GM23338 (cell line): ENCODE data around the gene MYO16. TPM values are rescaled to one million over a fixed set of nuclear protein-coding genes. Genes with fewer than 3 reads are reported as not detected.

ENCODE experiments used
- ATAC-seq: fragments of 200-7000 bp; cut with Tn5 transposase; 3 replicates; pipeline ENCODE4 v1.9.1; 2020
- DNase-seq: peaks from one replicate; pipeline ENCODE4 v3.0.0-alpha.2; 2015; ENCODE audit warnings: low spot score
- H2AFZ ChIP-seq: fragments of 200-600 bp; sonication (generic); 2 replicates; pipeline ENCODE4 v1.8.0; 2016; ENCODE audit warnings: antibody characterized with exemption, mild to moderate bottlenecking, moderate library complexity
- H3F3A ChIP-seq: fragments of 200-600 bp; sonication (generic); replicated peaks from 2 replicates; pipeline ENCODE4 v1.8.0; 2017; ENCODE audit warnings: antibody characterized with exemption, mixed run types, low read depth
- H3K27ac ChIP-seq: fragments of 200-600 bp; sonication (generic); 2 replicates; pipeline ENCODE4 v1.6.1; 2016; ENCODE audit warnings: low read depth
- H3K27me3 ChIP-seq: fragments of 200-600 bp; sonication (generic); 2 replicates; pipeline ENCODE4 v1.8.0; 2016; ENCODE audit warnings: mild to moderate bottlenecking, mixed run types, moderate library complexity; ENCODE audit not compliant: insufficient read depth
- H3K36me3 ChIP-seq: fragments of 200-600 bp; sonication (generic); 2 replicates; pipeline ENCODE4 v1.8.0; 2016; ENCODE audit warnings: mild to moderate bottlenecking; ENCODE audit not compliant: insufficient read depth
- H3K4me1 ChIP-seq: fragments of 200-600 bp; sonication (generic); 2 replicates; pipeline ENCODE4 v1.8.0; 2016; ENCODE audit warnings: mild to moderate bottlenecking, moderate library complexity; ENCODE audit not compliant: insufficient read depth
- H3K4me2 ChIP-seq: fragments of 200-600 bp; sonication (generic); 2 replicates; pipeline ENCODE4 v1.7.1; 2017; ENCODE audit warnings: mixed run types
- H3K4me3 ChIP-seq: fragments of 200-600 bp; sonication (generic); 2 replicates; pipeline ENCODE4 v1.6.1; 2016; ENCODE audit warnings: mixed run types
- H3K79me2 ChIP-seq: fragments of 200-600 bp; sonication (generic); replicated peaks from 2 replicates; pipeline ENCODE4 v1.8.0; 2017; ENCODE audit warnings: mild to moderate bottlenecking; ENCODE audit not compliant: insufficient read depth
- H3K9me2 ChIP-seq: fragments of 200-600 bp; sonication (generic); 2 replicates; pipeline ENCODE4 v1.8.0; 2017; ENCODE audit not compliant: insufficient read depth
- H4K20me1 ChIP-seq: fragments of 200-600 bp; sonication (generic); replicated peaks from 2 replicates; pipeline ENCODE4 v1.8.0; 2017; ENCODE audit warnings: mild to moderate bottlenecking; ENCODE audit not compliant: insufficient read depth
- H3K27ac Mint-ChIP-seq: 2 replicates; pipeline ENCODE4 v1.8.0; 2020; ENCODE audit warnings: inconsistent platforms, mild to moderate bottlenecking, moderate library complexity, mixed read lengths
- H3K27me3 Mint-ChIP-seq: 3 replicates; pipeline ENCODE4 v1.8.0; 2022; ENCODE audit warnings: low read depth, mild to moderate bottlenecking, moderate library complexity, mixed read lengths, inconsistent platforms; ENCODE audit not compliant: insufficient read depth, poor library complexity
- H3K36me3 Mint-ChIP-seq: 3 replicates; pipeline ENCODE4 v1.8.0; 2021; ENCODE audit warnings: low read depth, mild to moderate bottlenecking, inconsistent platforms, moderate library complexity, mixed read lengths
- H3K4me1 Mint-ChIP-seq: 3 replicates; pipeline ENCODE4 v1.8.0; 2020; ENCODE audit warnings: mild to moderate bottlenecking, inconsistent platforms, mixed read lengths
- H3K4me3 Mint-ChIP-seq: 3 replicates; pipeline ENCODE4 v1.8.0; 2021; ENCODE audit warnings: moderate library complexity, mild to moderate bottlenecking, inconsistent platforms, mixed read lengths
- H3K9me3 Mint-ChIP-seq: 3 replicates; pipeline ENCODE4 v1.8.0; 2020; ENCODE audit warnings: moderate library complexity, mild to moderate bottlenecking, inconsistent platforms, mixed read lengths
- CREB1 ChIP-seq: fragments of 250-450 bp; sonication (Bioruptor Pico); IDR thresholded peaks from 2 replicates; pipeline ENCODE4 v1.5.0; 2020; ENCODE audit warnings: low read depth, mild to moderate bottlenecking, moderate library complexity
- CTCF ChIP-seq, 2 experiments: fragments of 200-600 bp in 1 of 2; sonication (generic) in 1 of 2; conservative IDR thresholded peaks; 2 replicates each; pipeline versions ENCODE4 v1.5.1 to v1.6.1; 2016 to 2017; ENCODE audit warnings: antibody characterized with exemption in 2 of 2, low read depth in 2 of 2, mild to moderate bottlenecking in 2 of 2, moderate library complexity in 1 of 2
- EZH2phosphoT487 ChIP-seq: fragments of 200-600 bp; sonication (generic); IDR thresholded peaks from one replicate; pipeline ENCODE4 v1.8.1; 2018; ENCODE audit warnings: antibody characterized with exemption; ENCODE audit not compliant: unreplicated experiment
- POLR2AphosphoS5 ChIP-seq: IDR thresholded peaks from 2 replicates; pipeline ENCODE4 v1.6.1; 2016; ENCODE audit warnings: antibody characterized with exemption, low read depth
- REST ChIP-seq: IDR thresholded peaks from one replicate; pipeline ENCODE4 v1.6.1; 2018; ENCODE audit warnings: antibody characterized with exemption; ENCODE audit not compliant: unreplicated experiment
- STAT1 ChIP-seq: IDR thresholded peaks from one replicate; pipeline ENCODE4 v1.6.1; 2016; ENCODE audit warnings: antibody characterized with exemption; ENCODE audit not compliant: unreplicated experiment
- ZNF114 ChIP-seq: fragments of 250-450 bp; sonication (Bioruptor Pico); IDR thresholded peaks from 2 replicates; pipeline ENCODE4 v1.5.0; 2020; ENCODE audit warnings: mild to moderate bottlenecking, moderate library complexity
- ZNF331 ChIP-seq: fragments of 250-450 bp; sonication (Bioruptor Pico); IDR thresholded peaks from 2 replicates; pipeline ENCODE4 v1.5.0; 2020; ENCODE audit warnings: low read depth, mild to moderate bottlenecking, moderate library complexity
- polyA plus RNA-seq: library from polyadenylated mRNA; unstranded; fragments of >200 nt; fragmentation: Nextera tagmentation; extraction: Ambion mirVana; gene quantifications from 2 replicates; pipeline ENCODE4 v1.2.1, GENCODE V29; 2016
- total RNA-seq: library from RNA; depleted of rRNA; stranded (reverse); fragments of >200 nt; shearing (Covaris generic); gene quantifications from 2 replicates; pipeline ENCODE4 v1.2.3, GENCODE V29; 2014

Gene MYO16
- total and polyA plus RNA-seq, 2 experiments from 2014 or later, result 0.10 to 0.13 TPM

GRCh38 chr13:109043636-109044035 lies 414.2 kb downstream of the MYO16 start (continued):
- TF ChIP-seq REST (no peak), CTCF (conservative IDR thresholded peaks at IDR 0.05; ENCODE audit: low read depth in 2 of 2) (no peak), STAT1 (no peak)

GRCh38 chr13:109055850-109056249 lies 426.4 kb downstream of the MYO16 start:
- Mint-ChIP-seq H3K36me3 (no peaks in the 10 kb centered on the region), H3K4me1 (peaks cover 3% of the 10 kb centered on the region), H3K27me3 (no peaks in the 10 kb centered on the region), H3K27ac (no peak overlapping the region), H3K9me3 (no peaks in the 10 kb centered on the region), H3K4me3 (no peak overlapping the region)
- H3K36me3 ChIP-seq, result no peaks in the 10 kb centered on the region
- no peak for DNase-seq
- H4K20me1 ChIP-seq, result no peaks in the 10 kb centered on the region
- no peak for ATAC-seq
- no peak overlapping the region for H2AFZ ChIP-seq
- peaks cover 9% of the 10 kb centered on the region for H3K9me2 ChIP-seq
- no peaks in the 10 kb centered on the region for H3K27me3 ChIP-seq
- no peak overlapping the region for H3K4me3 ChIP-seq
- no peak overlapping the region for H3K27ac ChIP-seq
- no peak overlapping the region for H3K4me2 ChIP-seq
- no peaks in the 10 kb centered on the region for H3K4me1 ChIP-seq
- no peaks in the 10 kb centered on the region for H3K79me2 ChIP-seq
- no peaks in the 10 kb centered on the region for H3F3A ChIP-seq
- TF ChIP-seq ZNF114 (CRISPR knock-in tag) (no peak), REST (no peak), CTCF (conservative IDR thresholded peaks at IDR 0.05; ENCODE audit: low read depth in 2 of 2) (no peak), POLR2AphosphoS5 (no peak), CREB1 (CRISPR knock-in tag) (no peak), EZH2phosphoT487 (no peak), ZNF331 (no peak), STAT1 (no peak)
